GM21381 (cell line): ENCODE measurements around the gene XAF1.
"Not testable (repeated sequence)": the region's sequence is repeated elsewhere in the genome, so short reads cannot be mapped to it uniquely, and the experiment has no call there.

Experiments
- ATAC-seq: cut with Tn5 transposase; IDR thresholded peaks from one replicate; pipeline ENCODE4 v1.9.1; 2021; ENCODE audit warnings: mild to moderate bottlenecking, moderate library complexity; ENCODE audit not compliant: unreplicated experiment

XAF1 gene, protein sequence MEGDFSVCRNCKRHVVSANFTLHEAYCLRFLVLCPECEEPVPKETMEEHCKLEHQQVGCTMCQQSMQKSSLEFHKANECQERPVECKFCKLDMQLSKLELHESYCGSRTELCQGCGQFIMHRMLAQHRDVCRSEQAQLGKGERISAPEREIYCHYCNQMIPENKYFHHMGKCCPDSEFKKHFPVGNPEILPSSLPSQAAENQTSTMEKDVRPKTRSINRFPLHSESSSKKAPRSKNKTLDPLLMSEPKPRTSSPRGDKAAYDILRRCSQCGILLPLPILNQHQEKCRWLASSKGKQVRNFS

DNA sequence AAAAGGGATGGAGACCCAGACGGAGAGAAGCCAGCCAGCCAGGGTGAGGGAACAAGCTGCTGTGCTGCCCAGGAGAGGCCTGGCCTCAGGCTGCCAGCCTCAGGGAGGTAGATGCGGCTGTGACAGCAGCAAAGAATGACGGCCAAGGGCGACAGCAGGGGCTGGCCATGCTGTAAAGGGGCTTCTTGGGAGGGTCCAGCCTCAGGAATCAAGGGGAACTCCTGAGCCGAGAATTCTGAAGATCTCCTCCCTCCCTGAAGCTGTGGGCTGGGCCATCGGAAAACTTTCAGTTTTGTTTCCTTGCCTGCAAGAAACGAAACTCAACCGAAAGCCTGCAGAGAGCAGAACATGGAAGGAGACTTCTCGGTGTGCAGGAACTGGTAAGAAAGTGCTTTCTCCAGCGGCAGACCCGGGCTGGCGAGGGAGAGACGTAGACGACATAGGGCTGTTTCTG lies at the start of gene XAF1:
Gene XAF1, plus strand, starts transcription at position 316 of the 454 bp plus-strand sequence. Its CDS starts 33 bp downstream, at position 349.
- peak; percentile 53 for ATAC-seq

- no peak for ATAC-seq
These were observed 49.3 kb upstream of the XAF1 start for GRCh38 chr17:6706499-6706898.

- ATAC-seq, result no peak
These were observed 48.9 kb upstream of the XAF1 start for GRCh38 chr17:6706996-6707395.

DNA sequence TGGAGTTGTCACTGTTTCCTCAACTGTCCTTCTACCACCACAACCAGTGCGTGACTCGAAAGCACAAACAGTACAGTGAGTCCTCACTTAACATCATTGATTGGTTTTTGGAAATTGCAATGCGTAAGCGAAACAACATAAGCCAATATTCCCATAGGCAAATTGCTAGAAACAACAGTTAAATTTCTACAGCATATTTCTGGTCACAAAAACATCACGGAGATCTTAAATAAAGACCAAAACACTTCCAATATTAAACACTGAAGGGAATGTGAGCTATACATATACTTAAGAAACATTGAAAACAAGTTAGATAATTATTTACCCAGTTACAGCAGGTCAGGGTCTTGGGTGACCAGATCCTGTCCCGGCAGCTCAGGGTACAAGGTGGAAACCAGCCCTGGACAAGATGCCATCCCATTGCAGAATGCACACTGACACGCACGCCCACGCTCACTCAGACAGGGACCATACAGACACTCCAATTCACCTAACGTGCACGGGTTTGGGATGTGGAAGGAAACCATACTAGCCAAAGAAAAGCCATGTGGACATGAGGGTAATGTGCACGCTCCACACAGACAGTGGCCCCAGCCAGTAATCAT lies 47.4 kb upstream of the XAF1 start:
- ATAC-seq, result no peak

- ATAC-seq, result no peak
These were observed 45.5 kb upstream of the XAF1 start for GRCh38 chr17:6710317-6710716.

DNA sequence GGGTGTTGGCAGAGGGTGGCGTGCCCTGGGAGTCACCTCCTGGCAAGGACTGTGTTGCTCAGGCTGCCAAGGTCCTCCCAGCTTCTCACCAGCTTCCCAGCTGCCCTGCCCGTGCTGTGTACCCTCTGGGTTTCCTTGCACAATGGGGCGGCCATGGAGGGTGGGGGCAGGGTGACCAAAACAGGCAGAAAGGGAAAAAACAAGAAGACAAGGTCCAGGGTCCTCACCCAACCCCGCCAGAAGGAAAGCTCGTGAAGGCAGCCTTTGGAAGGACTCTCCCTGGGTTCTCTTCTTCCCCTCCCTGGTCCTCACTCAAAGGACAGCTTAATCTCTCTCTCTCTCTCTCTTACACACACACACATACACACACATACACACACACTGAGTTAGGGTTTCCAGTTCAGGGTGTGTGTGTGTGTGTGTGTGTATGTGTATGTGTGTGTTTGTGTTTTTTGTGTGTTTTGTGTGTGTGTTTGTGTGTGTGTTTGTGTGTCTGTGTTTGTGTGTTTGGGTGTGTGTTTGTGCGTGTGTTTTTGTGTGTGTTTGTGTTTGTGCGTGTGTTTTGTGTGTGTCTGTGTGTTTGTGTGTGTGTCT lies 44.7 kb upstream of the XAF1 start:
- no peak for ATAC-seq

DNA sequence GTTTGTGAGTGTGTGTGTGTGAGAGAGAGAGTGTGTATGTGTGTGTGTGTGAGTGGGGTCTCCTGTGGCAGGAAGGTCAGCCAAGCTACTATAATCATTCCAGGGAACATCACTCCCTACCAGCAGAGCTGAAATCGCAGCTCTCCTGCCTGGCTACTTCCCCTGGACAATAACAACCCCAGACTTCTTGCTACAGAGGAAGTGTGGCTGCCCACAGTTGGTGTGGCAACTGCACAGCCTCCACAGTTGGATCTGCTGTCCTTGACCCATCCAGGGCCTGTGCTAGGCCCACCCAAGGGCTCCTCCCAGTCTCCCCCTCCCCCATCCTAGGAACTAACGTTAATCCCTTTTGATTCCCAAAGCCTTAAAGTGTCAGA lies 44.2 kb upstream of the XAF1 start:
- ATAC-seq, result no peak

GRCh38 chr17:6712058-6712853 lies 43.6 kb upstream of the XAF1 start:
- ATAC-seq, result no peak

DNA sequence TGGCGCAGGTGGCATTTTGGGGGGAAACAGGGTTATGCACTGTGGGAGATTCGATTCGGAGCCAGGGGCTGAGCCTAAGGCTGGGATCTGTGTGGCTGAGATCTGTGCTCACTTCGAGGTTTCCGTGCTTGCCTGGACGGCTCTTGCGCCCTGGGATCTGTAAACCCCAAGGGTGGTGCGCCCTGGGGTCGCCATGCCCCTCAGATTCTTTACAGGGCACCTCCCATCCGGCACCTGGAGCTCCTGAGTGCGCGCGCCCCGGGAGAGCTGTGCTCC lies 43.1 kb upstream of the XAF1 start:
- no peak for ATAC-seq

DNA sequence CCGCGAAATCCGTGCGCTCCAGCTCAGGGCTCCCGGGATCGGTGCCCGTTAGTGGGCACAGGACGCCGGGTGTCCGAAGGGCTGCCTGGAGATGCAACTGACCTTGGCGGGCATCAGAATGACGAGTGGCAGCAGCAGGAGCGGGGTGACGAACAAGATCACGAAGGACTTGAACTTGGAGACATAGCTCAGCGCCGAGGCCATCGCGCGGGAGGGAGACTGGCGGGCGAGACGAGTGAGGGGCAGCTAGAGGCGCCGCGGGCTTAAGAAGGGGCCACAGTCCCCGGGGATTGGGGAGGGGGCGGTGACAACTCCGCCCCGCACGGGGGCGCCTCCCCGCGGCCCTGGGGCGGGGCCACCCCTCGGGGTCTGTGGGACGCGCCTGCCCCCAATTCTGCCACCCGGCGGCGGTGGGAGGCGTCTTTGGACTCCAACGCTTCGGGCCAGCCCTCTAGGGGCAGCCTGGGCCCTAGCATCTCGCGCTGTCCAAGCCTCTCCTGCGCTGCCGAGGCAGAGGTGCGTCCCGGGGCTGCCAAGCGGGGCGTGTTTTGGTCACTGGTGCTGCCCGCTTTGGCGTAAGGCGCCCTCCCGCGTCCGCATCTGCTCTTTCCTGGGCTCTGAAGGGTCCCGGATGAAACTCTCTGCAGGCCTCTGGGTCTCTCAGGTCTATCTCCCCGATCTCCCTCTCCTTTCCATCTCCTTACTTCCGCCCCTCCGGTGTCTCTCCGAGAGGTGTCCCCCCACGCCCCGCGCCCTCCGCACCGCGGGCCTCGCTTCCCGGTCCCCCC lies 42.5 kb upstream of the XAF1 start, which contains the start of gene SLC13A5:
Gene SLC13A5, minus strand, starts transcription at position 240 of the 788 bp plus-strand sequence. Its CDS starts 36 bp downstream, at position 204.
- no peak for ATAC-seq

DNA sequence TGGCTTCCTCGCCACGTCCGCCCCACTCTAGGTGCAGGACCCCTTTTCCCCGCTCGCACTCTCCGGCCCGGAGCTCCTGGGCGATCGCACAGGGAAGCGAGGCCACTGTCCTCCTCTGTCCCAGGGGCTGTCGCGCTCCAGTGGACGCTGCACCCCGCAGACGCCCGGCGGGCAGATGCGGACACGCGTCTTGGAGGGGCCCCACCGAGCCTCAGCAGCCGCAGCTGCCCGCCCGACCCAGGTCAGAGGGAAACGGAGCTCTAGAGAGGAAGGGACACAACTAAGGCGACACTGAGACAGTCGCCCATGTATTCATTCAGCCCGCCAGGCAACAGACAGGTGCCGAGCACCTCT lies 42.0 kb upstream of the XAF1 start:
- no peak for ATAC-seq

DNA sequence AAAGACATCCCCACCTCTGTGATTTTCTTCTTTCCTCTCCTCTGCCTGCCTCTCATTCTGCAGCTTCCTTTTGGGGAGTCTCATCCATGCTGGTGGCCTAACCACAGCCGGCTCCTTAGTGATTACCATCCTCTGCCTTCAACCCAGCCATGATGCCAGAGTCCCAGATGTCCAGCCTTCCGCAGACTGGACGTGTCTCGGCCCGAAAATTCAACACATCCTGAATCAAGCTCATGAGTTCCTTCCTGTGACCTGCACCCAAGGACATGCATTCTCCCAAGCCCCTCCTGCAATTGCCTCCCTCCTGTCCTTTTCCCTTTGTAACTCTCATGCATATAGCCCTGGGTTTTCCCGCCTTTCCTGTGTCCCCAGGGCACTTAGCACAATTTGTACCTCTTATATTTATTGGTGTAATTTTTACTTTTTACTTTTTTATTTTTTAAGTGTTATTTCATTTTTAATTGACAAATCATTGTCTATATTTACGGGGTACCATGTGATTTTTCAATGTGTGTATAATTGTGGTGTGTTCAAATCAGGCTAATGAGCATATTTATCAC lies 41.5 kb upstream of the XAF1 start:
- no peak for ATAC-seq

- ATAC-seq, result no peak
These were observed 39.1 kb upstream of the XAF1 start for GRCh38 chr17:6716736-6717135.

DNA sequence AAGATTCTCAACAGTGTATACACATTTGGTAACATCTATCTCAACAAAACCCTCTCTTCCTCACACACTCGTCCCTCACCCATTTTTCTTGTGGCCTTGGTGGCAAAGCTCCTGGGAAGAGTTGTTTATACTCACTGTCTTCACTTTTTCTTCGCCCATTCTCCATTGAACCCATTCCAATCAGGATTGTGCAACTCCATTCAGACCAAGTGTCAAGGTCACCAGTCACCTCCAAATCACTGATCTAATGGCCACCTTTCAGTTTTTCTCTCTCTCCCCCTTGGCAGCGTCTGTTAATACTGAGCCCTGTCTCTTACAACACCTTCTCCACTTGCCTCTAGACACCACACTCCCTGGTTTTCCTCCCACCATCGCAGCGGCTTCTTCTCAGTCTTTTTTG lies 34.1 kb upstream of the XAF1 start:
- no peak for ATAC-seq

- no peak for ATAC-seq
These were observed 31.8 kb upstream of the XAF1 start for GRCh38 chr17:6724009-6724408.

DNA sequence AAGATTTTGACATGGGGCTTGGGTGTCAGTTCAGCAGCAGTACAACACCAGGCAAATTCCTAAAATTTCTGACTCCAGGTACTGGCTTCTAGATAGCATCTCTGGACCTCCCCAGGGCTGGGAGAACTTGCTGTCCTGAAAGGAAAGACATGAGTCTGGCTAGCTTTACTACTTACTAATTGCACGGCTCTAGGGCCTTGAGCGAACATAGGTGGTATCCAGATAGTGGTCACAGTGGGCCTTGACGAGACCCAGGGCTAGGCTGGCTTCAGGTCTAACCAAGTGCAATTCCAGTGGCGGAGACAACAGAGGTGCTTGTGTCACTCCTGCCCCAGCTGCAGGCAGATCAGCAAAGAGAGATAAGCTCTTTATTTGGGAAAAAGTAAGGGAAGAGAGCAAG lies 26.3 kb upstream of the XAF1 start:
- no peak for ATAC-seq

- not testable (repeated sequence) for ATAC-seq
These were observed 9.2 kb upstream of the XAF1 start for GRCh38 chr17:6746665-6747064.

GRCh38 chr17:6748617-6749016 lies 7.2 kb upstream of the XAF1 start:
- no peak for ATAC-seq

DNA sequence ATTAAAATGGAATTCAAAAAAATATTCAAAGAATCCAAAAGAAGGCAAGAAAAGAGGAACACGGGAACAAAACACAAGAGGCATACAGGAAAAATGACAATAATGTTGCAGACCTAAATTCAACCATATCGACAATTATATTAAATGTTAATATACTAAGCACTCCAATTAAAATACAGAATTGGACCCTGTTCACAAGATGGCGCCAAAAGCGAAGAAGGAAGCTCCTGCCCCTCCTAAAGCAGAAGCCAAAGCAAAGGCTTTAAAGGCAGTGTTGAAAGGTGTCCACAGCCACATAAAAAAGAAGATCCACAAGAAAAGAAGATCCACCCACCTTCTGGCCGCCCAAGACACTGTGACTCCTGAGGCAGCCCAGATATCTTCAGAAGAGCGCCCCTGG lies 6.3 kb upstream of the XAF1 start:
- ATAC-seq, result no peak

DNA sequence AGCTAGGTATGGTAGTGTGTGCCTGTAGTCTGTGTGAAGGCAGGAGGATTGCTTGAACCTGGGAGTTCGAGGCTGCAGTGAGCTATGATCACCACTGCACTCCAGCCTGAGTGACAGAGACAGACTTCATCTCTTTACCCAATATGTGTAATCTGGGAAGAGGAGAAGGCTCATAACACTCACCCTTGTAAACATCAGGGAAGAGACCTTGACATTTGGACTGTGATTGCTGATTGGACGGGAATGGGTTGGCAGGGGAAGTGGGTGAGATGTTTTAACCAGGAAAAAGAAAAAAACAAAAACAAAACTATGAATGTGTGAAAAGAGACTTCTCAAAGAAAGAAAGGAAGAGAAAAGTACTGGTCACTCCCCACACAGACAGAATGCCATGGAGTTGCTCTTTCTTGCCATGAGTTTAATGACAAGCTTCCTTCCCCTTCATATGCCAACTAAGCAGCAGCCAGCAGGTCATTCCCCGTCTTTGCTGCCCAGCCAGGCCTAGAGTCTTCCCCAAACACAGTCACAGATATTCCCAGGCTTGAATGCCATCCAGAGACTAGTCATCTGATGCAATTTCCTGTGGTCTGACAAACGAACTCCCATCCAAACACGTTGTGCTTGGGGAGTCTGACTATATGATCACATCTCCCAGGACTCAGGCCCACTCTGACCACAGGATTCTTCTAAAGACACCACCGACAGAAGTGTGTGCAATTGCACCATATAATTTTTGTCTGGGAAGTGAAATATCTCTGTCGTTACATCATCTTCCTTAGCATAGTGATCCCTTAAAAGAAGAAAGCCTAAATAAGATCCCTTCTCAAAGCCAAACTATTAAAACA lies 3.6 kb upstream of the XAF1 start:
- no peak for ATAC-seq
